GM10248 (cell line): Measurements from ENCODE around the gene NOPCHAP1.
A peak's percentile ranks its signal among the peaks of the same experiment; 100 is the strongest.
"Not testable (repeated sequence)": the region's sequence is repeated elsewhere in the genome, so short reads cannot be mapped to it uniquely, and the experiment has no call there.

Experiments
- CTCF ChIA-PET: fragments of 300-600 bp; sonication (Branson Sonifier 250); formaldehyde crosslinking; extraction: SDS; loops from one replicate; lab custom pipeline; 2021; ENCODE audit warnings: antibody characterized with exemption; lab: Yijun Ruan, JAX
- POLR2A ChIA-PET: fragments of 350-650 bp; sonication (Branson Sonifier 250); formaldehyde crosslinking; extraction: SDS; loops from one replicate; lab custom pipeline; 2020; ENCODE audit warnings: antibody characterized with exemption; lab: Yijun Ruan, JAX
- DNase-seq: peaks from one replicate; pipeline ENCODE4 v3.0.0; 2012; ENCODE audit errors: extremely low spot score
- CTCF ChIP-seq: IDR thresholded peaks from 2 replicates; pipeline ENCODE4 v1.5.1; 2012; ENCODE audit warnings: mild to moderate bottlenecking, low read depth; ENCODE audit errors: extremely low read depth, missing control alignments, control extremely low read depth

The NOPCHAP1 gene

GRCh38 chr12:104971306-104971705 is 14.8 kb upstream of the NOPCHAP1 start:
- no peak for DNase-seq
- no peak for TF ChIP-seq CTCF
- CTCF ChIA-PET: interaction anchor here (1.5 to 1.9 kb wide), 3 partner anchors 8 to 181 kb away, joined by 3 to 5 read pairs (median 3); no protein-coding TSS in a partner anchor
- POLR2A ChIA-PET: interaction anchor here (0.7 kb wide), 1 partner anchor 12 kb away, joined by 3 read pairs; no protein-coding TSS in a partner anchor

GRCh38 chr12:104973250-104973649 is 12.9 kb upstream of the NOPCHAP1 start:
- ChIA-PET CTCF (interaction anchor here (1.0 to 3.2 kb wide), 3 partner anchors 10 to 41 kb away, joined by 3 to 10 read pairs (median 5); partner anchors contain the start of gene SLC41A2), POLR2A (no interaction called here)
- DNase-seq: no peak
- TF ChIP-seq CTCF: no peak

- ChIA-PET POLR2A (no interaction called here), CTCF (interaction anchor here (3.2 kb wide), 1 partner anchor 16 kb away, joined by 10 read pairs; the partner anchor contains the start of gene SLC41A2)
- peak; percentile 63 for DNase-seq
These were observed 11.4 kb upstream of the NOPCHAP1 start for GRCh38 chr12:104974626-104975290.

GRCh38 chr12:104975587-104976343 is 10.4 kb upstream of the NOPCHAP1 start:
- POLR2A ChIA-PET: no interaction called here
- DNase-seq: no peak
- no peak for TF ChIP-seq CTCF
- CTCF ChIA-PET: interaction anchor here (1.0 kb wide), 1 partner anchor 17 kb away, joined by 4 read pairs; the partner anchor contains the start of gene SLC41A2

More at GRCh38 chr12:104974626-104975290, 11.4 kb upstream of the NOPCHAP1 start:
- no peak for TF ChIP-seq CTCF

GRCh38 chr12:104976703-104977102 is 9.4 kb upstream of the NOPCHAP1 start:
- ChIA-PET POLR2A (no interaction called here), CTCF (interaction anchor here (3.0 kb wide), 1 partner anchor 18 kb away, joined by 9 read pairs; the partner anchor contains the start of gene SLC41A2)
- no peak for DNase-seq
- no peak for TF ChIP-seq CTCF

GRCh38 chr12:104977688-104978087 is 8.4 kb upstream of the NOPCHAP1 start:
- CTCF ChIA-PET: interaction anchor here (0.9 to 3.0 kb wide), 4 partner anchors 9 to 19 kb away, joined by 4 to 9 read pairs (median 6); partner anchors contain the start of genes NOPCHAP1 and SLC41A2
- DNase-seq, POLR2A ChIA-PET: not testable (repeated sequence)
